Measurements from ENCODE around the gene METTL26.
A peak's percentile ranks its signal among the peaks of the same experiment; 100 is the strongest.

Gene METTL26

DNA sequence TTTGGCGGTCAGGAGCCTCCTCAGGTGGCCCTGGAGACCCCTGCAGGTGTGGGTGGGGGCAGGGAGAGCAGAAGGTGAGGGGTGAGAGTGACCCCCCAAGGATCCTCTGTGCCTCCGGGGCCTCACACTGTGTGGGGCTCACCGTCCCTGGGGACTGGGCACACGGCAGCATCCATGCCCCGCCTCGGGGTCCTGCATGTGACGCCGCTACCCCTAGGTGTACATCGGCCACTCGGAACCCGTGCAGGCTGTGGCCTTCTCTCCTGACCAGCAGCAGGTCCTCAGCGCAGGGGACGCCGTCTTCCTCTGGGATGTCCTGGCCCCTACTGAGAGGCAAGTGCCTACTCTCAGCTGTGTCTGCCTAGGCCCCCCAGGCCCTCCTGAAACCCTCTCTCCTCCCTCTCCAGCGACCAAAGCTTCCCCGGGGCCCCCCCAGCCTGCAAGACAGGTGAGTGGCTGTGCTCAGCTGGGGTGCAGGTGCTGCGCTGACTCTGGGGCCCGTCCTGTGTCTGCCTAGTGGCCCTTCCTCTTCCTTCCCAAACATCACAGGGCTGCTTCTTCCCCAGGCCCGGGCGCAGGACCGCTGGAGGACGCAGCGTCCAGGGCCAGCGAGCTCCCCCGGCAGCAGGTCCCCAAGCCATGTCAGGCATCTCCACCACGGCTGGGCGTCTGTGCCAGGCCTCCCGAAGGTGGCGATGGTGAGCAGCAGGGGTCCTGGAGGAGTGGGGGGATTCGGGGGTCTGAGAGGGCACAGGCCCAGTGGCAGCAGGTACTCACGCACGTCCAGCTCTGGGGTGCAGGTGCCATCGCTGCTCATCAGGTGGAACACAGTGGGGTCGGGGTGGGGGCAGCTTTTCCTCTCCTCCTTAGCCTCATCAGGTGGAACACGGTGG lies 22.8 kb upstream of the METTL26 start:
- DNase-seq (ENCODE audit: low read depth) = no peak

DNA sequence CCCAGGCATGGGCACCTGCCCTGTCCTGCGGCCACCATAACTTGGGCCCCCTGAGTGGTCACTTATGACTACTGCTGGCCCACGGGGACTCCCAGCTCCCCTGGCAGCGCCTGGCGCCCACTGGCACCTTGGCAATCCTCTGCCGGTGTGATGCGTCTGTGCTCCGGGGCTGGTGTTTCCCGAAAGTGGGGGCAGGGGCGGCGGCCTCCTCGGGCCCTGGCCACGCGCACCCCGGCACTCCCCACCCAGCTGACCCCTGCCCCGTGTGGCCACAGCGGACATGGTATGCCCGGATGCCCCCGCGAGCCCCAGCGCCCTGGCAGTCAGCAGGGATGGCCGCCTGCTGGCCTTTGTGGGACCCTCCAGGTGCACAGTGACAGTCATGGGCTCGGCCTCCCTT lies 21.4 kb upstream of the METTL26 start:
- DNase-seq (ENCODE audit: low read depth) = no peak

DNA sequence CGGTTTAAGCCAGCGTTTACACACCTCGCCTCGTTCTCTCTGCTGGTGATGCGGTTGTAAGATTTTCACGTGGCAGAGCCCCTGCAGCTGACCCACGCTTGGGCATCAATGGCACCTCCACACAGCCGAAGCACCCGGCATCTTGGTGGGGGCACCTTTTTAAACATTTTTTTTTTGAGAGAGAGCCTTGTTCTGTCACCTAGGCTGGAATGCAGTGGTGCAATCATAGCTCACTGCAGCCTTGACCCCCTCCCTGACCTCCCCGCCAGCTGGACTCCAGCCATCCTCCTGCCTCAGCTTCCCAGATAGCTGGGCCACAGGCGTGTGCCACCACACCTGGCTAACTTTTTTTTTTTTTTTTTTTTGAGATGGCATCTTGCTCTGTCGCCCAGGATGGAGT lies 17.9 kb upstream of the METTL26 start:
- no peak for DNase-seq (ENCODE audit: low read depth)

- no peak for DNase-seq (ENCODE audit: low read depth)
Measured at GRCh38 chr16:652454-653305, 16.6 kb upstream of the METTL26 start.

DNA sequence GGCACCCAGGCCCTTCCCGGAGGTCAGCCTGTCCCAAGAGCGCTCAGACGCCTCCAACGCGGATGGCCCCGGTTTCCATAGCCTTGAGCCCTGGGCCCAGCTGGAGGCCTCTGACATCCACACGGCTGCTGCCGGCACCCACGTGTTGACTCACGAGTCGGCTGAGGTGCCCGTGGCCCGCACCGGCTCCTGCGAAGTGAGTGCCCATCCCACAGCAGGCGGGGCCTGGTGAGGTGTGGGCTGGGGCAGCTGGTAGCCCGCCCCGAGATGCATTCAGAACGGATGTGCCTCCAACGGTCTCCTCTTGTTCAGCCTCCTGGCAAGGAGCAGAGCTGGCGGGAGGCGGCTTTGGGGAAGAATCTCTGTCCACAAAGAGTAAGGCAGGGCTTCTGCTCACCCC lies 15.7 kb upstream of the METTL26 start:
- DNase-seq (ENCODE audit: low read depth) = no peak

DNA sequence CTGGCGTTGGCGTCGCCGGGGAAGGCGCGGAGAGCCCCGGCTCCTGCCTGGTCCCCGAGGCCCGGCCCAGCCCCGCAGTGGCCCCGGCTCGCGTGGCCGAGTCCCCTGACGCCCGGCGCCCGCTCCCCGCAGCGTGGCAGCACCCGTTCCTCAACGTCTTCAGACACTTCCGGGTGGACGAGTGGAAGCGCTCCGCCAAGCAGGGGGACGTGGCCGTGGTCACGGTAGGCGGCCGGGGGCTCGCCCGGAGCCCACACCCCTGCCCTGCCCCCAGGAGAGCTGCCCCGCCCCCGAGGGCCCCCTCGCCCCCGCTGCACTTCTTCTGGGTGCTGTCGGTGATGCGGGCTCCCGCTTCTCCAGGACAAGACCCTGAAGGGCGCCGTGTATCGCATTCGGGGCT lies 13.5 kb upstream of the METTL26 start:
- no peak for DNase-seq (ENCODE audit: low read depth)

- peak; percentile 26 for DNase-seq (ENCODE audit: low read depth)
Measured at GRCh38 chr16:648781-649589, 12.9 kb upstream of the METTL26 start, which contains the start of gene WDR90. WDR90 (plus strand) TSS chr16:649365; CDS start chr16:649417, 52 bp downstream.

- DNase-seq (ENCODE audit: low read depth) = no peak
Measured at GRCh38 chr16:648071-648780, 12.1 kb upstream of the METTL26 start.

GRCh38 chr16:647173-647902 lies 11.2 kb upstream of the METTL26 start:
- no peak for DNase-seq (ENCODE audit: low read depth)

DNA sequence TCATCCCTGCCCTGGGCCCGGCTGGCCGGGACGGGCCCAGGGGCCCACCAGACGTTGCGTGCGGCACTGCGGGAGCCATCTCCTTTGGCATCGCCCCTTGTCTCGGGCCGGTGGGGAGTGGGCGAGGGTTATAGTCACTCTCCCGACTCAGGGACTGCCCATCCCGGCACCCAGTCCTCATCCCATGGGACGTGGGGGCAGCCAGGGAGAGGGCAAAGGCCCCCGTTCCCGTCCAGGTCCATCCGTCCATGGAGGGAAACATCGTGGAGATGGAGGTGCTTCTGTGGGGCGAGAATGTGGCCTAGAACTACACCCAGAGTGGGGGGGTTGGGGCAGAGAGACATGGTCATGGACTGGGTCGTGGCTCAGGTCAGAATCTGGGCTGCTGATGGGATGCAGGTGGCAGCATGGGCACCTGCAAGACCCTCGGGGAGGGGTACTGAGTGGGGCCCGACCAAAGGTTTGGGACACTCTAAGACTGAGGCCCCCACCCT lies 10.6 kb upstream of the METTL26 start:
- no peak for DNase-seq (ENCODE audit: low read depth)

- no peak for DNase-seq (ENCODE audit: low read depth)
Measured at GRCh38 chr16:645852-646678, 10.0 kb upstream of the METTL26 start.

- no peak for DNase-seq (ENCODE audit: low read depth)
Measured at GRCh38 chr16:644556-644955, 8.5 kb upstream of the METTL26 start.

DNA sequence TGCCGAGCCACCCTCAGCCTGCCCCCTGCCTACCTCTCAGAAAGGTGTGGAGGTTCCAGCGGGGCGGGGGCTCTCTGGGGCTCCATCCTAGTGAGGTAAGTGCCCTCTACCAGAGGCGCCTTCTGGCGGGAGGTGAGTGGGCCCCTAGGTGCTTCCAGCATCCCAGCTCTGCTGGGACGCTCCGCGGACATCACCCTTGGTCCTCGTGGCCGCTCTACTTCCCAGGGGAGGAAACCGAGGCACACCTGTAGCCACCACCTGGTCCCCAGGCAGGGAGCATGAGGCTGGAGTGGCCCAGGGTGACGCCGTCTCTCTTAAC lies 6.9 kb upstream of the METTL26 start:
- DNase-seq (ENCODE audit: low read depth) = no peak

GRCh38 chr16:642189-643049 lies 6.3 kb upstream of the METTL26 start:
- no peak for DNase-seq (ENCODE audit: low read depth)

DNA sequence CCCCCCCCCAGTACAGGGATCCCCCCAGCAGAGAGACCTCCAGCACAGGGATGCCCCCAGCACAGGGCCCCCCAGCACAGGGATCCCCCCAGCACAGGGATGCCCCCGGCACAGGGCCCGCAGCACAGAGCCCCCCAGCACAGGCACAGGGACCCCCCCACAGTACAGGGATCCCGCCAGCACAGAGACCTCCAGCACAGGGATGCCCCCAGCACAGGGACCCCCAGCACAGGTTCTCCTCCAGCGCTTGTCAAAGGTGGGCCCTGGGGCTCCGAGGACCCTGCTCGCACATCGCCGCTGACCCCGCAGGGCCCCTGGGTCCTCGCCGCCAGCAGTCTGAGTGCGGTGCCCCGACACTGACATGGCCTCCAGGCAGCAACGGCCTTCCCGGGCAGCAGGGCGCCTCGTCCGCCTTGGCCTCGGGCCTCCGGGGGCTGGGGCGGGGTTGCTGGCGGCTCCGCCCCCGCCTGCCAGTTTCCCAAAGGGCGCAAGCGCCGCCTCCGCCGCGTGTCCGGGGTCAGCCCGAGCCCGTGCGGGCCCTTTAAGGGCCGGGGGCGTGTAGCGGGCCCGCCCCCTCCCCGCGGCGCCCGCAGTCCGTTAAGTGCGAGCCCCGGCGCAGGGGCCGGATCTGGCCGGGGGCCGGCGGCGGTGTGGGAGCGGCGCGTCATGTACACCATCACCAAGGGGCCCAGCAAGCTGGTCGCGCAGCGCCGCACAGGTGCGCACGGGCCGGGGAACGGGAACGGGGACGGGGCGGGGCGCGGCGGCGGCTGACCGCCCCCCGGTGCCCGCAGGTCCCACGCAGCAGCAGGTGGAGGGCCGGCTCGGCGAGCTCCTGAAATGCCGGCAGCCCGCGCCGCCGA lies 5.5 kb upstream of the METTL26 start, which contains the start of gene MCRIP2:
Gene MCRIP2, plus strand, starts transcription at position 503 of the 863 bp plus-strand sequence. Its CDS starts 164 bp downstream, at position 667.
- no peak for DNase-seq (ENCODE audit: low read depth)

DNA sequence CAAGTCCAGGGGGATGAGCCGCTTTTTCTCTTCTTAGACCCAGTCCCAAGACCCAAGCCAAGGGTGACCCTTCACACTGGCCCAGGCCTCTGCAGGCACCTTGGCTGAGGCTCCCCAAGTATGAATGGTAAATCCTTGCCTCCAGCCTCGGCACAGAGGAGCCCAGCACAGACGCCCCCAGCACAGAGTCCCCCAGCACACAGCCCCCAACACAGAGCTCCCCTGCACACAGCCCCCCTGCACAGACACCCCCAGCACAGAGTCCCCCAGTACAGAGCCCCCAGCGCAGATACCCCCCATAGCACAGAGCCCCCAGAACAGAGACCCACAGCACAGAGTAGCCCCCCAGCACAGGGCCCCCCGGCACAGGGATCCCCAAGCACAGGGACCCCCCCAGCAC lies 4.5 kb upstream of the METTL26 start:
- DNase-seq (ENCODE audit: low read depth) = no peak

GRCh38 chr16:638836-639235 lies 2.7 kb upstream of the METTL26 start:
- no peak for DNase-seq (ENCODE audit: low read depth)

- no peak for DNase-seq (ENCODE audit: low read depth)
Measured at GRCh38 chr16:638034-638543, 2.0 kb upstream of the METTL26 start.
